Caki2 (cell line): ENCODE measurements around the gene TMSB4X. TPM values are rescaled to one million over a fixed set of nuclear protein-coding genes. Genes with fewer than 3 reads are reported as not detected.
A peak's percentile ranks its signal among the peaks of the same experiment; 100 is the strongest.
"Not testable (repeated sequence)": the region's sequence is repeated elsewhere in the genome, so short reads cannot be mapped to it uniquely, and the experiment has no call there.

Experiments used
- DNase-seq: peaks from one replicate; pipeline ENCODE4 v3.0.0-alpha.2; 2015; ENCODE audit warnings: low read depth
- in situ Hi-C: cut with HindIII; loops from 2 replicates; pipeline ENCODE4 v1.10.0; 2016; ENCODE audit warnings: low sequenced_read_pairs, low pct_unique_long_range_greater_than_20kb, mixed read lengths
- total RNA-seq: library from RNA; depleted of rRNA; stranded (reverse); fragments of >200 nt; shearing (Covaris generic); gene quantifications from 2 replicates; pipeline ENCODE4 v1.2.3, GENCODE V29; 2014; ENCODE audit warnings: low replicate concordance; rRNA removed

TMSB4X gene
- total RNA-seq: 998 and 1,178 TPM in 2 replicates

GRCh38 chrX:12974796-12975669 lies at the start of gene TMSB4X:
Gene TMSB4X (plus strand): TSS chrX:12975110.
- DNase-seq: peak; percentile 69
- in situ Hi-C loops: no loop called here

- no peak for DNase-seq
- in situ Hi-C loops: no loop called here
Measured at GRCh38 chrX:12929701-12930100, 45.2 kb upstream of the TMSB4X start.

DNA sequence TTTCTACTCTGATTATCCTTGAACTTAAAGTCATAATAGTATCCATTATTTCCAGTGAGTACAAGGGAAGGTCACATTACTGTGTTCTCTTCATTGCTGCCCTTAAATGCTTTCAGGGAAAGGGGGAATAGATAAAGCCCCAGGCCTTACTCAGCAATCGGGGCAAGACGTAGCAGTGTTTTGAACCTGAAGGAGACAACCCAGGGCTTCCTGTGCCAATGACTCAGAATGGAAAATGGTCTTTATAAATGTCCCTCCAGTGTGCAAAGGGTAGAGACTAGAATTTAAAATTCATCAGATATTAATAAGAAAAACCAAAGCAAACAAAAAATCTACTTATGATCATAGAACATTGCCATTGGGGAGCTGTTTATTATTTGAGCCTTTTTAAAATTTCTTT lies 44.8 kb upstream of the TMSB4X start:
- DNase-seq: no peak
- in situ Hi-C loops: no loop called here

DNA sequence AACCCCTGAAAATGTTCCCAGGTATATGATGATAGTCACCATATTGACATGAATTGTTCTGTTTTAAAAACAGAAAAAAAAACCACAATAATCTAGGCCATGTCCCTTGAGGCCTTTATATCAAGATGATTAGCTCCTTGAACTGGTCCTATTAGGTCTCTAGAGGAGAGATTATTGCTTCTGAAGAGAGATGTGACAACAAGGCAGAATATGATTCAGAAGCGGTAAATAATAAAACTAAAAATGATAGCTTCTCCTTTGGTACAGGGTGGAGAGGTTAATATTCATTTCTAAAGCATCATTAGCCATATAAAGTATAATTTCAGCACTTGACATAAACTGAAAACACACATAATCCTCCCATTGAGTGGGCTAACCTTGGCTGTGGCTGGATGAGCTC lies 42.7 kb upstream of the TMSB4X start:
- no peak for DNase-seq
- in situ Hi-C loops: no loop called here

- DNase-seq: no peak
Measured at GRCh38 chrX:12934850-12935249, 40.1 kb upstream of the TMSB4X start.

DNA sequence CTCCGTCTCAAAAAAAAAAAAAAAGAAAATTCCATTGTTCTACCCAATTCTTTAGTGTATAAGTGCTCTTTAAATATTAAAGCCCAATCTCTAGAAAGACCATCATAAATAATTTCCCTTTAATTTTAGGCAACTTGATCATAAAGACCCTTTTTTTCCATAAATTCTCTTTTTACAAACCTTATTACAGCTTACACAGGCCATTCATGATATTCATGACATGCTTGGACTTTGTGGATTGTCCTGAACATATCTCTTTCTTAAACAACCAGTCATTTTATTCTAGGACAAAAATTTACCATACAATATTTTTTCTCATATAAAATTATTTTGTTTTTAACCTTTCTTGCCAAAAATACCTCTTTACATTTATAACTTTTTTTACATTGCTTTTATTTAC lies 38.0 kb upstream of the TMSB4X start:
- no peak for DNase-seq
- in situ Hi-C loops: no loop called here

More at GRCh38 chrX:12934850-12935249, 40.1 kb upstream of the TMSB4X start:
- in situ Hi-C loops: no loop called here

DNA sequence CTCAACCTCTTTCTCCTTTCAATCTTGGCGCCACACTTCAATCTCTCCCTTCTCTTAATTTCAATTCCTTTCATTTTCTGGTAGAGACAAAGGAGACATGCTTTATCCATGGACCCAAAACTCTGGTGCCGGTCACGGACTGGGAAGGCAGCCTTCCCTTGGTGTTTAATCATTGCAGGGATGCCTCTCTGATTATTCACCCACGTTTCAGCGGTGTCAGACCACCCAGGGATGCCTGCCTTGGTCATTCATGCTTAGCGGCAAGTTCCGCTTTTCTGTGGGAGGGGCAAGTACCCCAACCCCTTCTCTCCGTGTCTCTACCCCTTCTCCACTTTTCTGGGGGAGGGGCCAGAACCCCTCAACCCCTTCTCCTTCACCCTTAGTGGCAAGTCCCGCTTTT lies 34.4 kb upstream of the TMSB4X start:
- in situ Hi-C loops, DNase-seq: not testable (repeated sequence)

DNA sequence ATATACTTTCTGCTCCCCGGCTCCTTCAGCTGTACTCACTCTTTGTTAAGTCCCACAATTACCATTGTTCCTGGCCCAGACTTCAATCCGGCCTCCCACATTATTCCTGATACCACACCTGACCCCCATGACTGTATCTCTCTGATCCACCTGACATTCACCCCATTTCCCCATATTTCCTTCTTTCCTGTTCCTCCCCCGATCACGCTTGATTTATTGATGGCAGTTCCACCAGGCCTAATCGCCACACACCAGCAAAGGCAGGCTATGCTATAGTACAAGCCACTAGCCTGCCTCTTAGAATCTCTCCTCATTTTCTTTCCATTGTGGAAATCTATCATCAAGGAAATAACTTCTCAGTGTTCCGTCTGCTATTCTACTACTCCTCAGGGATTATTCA lies 31.3 kb upstream of the TMSB4X start:
- in situ Hi-C loops: not testable (repeated sequence)

DNA sequence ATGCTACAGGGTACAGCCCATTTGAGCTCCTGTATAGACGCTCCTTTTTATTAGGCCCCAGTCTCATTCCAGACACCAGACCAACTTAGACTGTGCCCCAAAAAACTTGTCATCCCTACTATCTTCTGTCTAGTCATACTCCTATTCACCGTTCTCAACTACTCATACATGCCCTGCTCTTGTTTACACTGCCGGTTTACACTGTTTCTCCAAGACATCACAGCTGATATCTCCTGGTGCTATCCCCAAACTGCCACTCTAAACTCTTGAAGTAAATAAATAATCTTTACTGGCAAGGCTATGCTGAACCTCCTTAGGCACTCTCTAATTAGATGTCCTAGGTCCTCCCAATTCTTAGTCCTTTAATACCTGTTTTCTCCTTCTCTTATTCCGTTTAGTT lies 30.5 kb upstream of the TMSB4X start:
- DNase-seq, in situ Hi-C loops: not testable (repeated sequence)

More for the DNA sequence above, 31.3 kb upstream of the TMSB4X start:
- not testable (repeated sequence) for DNase-seq

DNA sequence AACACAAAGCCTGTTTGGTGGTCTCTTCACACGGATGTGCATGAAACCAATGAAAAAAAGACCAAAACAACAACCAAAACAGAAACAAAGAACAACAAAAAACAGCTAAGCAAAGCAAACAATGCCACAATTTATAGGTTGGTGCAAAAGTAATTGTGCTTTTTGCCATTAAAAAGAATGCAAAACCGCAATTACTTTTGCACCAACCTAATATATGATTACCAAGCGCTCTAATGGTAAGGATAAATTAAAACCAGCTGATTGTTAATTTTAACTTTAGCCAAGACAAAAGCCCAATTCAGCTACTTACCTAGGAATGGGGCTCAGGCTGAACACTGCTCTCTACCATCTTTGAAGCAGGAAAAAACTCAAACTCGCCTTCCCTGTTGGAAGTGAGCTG lies 29.4 kb upstream of the TMSB4X start:
- in situ Hi-C loops: no loop called here
- DNase-seq: no peak

GRCh38 chrX:12946406-12946805 lies 28.5 kb upstream of the TMSB4X start:
- DNase-seq: no peak
- in situ Hi-C loops: no loop called here

DNA sequence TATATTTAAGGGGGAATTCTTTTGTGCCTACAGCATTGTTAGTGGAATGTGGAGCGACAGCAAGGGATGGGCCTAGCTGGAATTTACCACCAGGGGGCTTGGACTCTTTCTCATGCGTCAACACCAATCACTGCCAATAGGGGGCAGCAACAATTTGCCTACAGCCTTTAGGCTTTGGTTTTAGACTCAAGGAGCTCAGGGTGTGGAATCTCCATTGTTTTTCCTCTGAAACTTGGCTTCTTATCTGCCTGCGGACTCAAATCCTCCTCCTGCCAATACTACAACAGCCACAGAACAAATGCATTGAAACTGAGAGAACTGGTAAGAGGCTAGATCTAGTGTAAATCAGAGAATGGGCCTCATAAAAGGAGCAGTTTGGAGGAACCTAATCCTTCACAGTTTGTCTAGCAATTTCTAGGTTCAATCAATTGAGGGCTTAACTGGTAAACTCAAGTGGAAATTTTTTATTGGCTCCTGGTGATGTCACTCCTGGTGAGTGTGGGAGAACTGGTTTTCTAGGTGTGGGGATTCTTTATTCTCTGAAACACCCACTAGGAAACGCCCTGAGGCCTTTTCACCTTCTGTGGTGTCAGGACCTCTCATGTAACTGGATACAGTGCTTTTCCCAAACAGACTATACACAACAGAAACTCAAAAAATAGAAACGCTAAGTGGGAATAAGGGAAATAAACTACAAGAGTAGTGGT lies 27.9 kb upstream of the TMSB4X start:
- in situ Hi-C loops: no loop called here
- DNase-seq: peak; percentile 75

GRCh38 chrX:12947545-12948235 lies 27.2 kb upstream of the TMSB4X start:
- in situ Hi-C loops: no loop called here
- no peak for DNase-seq

DNA sequence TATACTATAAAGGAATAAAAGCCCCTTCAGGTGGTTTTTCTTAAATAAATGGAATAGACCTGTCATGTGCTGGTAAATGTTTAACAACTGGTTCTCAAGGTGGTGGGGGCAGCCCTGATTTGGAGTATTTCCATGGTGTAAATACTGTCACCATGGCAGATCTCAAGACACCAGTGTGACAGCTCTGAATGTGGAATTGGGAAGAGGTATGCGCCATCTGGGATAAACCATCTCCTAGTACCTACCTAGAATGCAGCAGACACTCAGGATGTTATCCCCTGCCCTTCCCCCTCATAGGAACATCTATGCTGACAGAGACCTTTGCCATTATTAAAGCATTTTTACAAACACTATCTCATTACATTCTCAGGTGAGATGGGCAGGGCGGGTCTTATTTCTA lies 26.4 kb upstream of the TMSB4X start:
- no peak for DNase-seq
- in situ Hi-C loops: no loop called here

DNA sequence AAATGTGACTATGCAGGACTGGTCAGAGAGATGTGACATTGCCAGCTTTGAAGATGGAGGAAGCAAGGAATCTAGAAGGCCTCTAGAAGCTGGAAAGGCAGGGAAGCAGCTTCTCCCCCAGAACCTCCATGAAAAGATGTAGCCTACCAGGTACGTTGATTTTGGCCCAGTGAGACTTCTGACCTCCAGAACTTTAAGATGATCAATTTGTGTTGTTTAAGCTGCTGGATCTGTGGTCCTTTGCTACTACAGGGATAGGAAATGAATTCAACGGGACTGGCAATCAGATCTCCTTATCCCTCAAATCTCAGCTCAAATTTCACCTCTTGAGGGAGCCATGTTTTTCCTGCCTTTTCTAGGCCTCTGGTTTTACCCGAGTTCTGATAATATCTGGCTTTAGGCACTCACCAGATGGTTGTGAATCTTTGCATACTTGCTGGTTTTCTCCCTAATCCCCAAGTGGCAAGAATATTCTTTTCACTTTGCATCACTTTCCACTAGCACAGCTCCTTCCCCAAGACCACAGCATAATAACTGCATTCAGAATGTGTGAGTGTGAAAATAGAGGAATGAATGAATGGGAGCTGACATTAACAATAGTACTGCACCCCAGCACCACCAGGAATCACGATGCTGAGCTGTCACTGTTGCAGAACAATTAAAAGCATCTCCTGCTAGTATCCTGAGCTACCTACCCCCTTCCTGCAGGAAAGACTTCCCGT lies 25.5 kb upstream of the TMSB4X start:
- no peak for DNase-seq
- in situ Hi-C loops: no loop called here

- in situ Hi-C loops: no loop called here
- DNase-seq: peak; percentile 51
Measured at GRCh38 chrX:12949927-12950656, 24.8 kb upstream of the TMSB4X start.

DNA sequence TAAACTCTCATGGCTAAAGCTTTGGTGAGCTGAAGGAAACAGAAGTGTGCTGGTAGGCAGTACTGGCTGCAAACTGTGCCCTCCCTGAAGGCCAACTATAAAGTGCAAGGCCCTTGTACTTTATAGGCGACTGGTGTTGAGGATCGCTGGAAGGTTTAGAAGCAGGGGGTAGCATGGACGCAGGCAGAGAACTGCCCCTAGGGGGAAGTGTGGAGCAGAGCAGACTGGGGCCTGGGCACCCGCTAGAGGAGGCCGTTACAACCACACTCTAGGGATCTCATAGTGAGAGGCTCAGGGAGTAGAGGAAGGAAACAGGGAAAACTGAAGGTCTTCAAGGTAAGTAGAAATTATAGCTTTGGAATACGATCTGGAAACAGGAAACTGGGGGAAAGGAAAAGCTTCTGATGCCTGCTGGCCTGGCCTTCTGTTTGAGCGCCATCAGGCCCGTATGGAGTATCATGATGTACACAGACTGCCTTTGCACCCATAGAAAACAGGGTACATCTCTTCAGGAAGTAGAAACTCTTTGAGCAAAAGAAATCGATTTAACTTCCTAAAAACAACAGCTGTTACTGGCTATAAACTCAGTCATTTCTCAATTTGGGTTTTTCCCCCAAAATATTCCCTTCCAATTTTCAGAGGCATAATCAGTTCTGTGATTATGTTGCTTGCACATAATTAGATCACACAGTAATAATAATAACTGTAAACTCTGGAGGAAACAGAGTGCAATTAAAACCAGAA lies 23.9 kb upstream of the TMSB4X start:
- in situ Hi-C loops: no loop called here
- DNase-seq: no peak
